GM23248 (cell line): ENCODE measurements around the gene DYRK1B.

Experiments used
- EZH2 ChIP-seq: fragments of 200-600 bp; sonication (generic); IDR thresholded peaks from 2 replicates; pipeline ENCODE4 v1.6.1; 2018; ENCODE audit warnings: antibody characterized with exemption, mild to moderate bottlenecking; ENCODE audit not compliant: insufficient read depth, poor library complexity, severe bottlenecking
- EZH2phosphoT487 ChIP-seq: fragments of 200-600 bp; sonication (generic); IDR thresholded peaks from 2 replicates; pipeline ENCODE4 v1.6.1; 2018; ENCODE audit warnings: antibody characterized with exemption, moderate library complexity, mild to moderate bottlenecking, low read depth; ENCODE audit not compliant: insufficient read depth

- TF ChIP-seq EZH2 (no peak), EZH2phosphoT487 (no peak)
Observed at GRCh38 chr19:39842693-39843435, 8.9 kb upstream of the DYRK1B start.
